WTC11 (cell line): ENCODE results near the gene PRKCZ. TPM values are rescaled to one million over a fixed set of nuclear protein-coding genes. Genes with fewer than 3 reads are reported as not detected.

Source experiments
- ATAC-seq: fragments of 200-7000 bp; cut with Tn5 transposase; 2 replicates; pipeline ENCODE4 v1.10.0; 2021; ENCODE audit warnings: mild to moderate bottlenecking, moderate library complexity
- CTCF ChIA-PET: fragments of 300-600 bp; sonication (Branson Sonifier 250); formaldehyde crosslinking; loops from one replicate; lab custom pipeline; 2021; ENCODE audit warnings: antibody characterized with exemption; lab: Charles Lee
- POLR2A ChIA-PET: fragments of 350-600 bp; sonication (Branson Sonifier 250); formaldehyde crosslinking; loops from one replicate; lab custom pipeline; 2021; ENCODE audit warnings: antibody characterized with exemption; lab: Charles Lee
- DNase-seq: peaks from one replicate; pipeline ENCODE4 v3.0.0; 2021; ENCODE audit warnings: low spot score
- H3K27ac Mint-ChIP-seq: 2 replicates; pipeline ENCODE4 v1.8.0; 2021; ENCODE audit warnings: mixed read lengths
- H3K27me3 Mint-ChIP-seq: 2 replicates; pipeline ENCODE4 v1.8.0; 2021; ENCODE audit warnings: low read depth, mild to moderate bottlenecking, moderate library complexity, mixed read lengths
- H3K36me3 Mint-ChIP-seq: 2 replicates; pipeline ENCODE4 v1.8.0; 2021; ENCODE audit warnings: mixed read lengths
- H3K4me1 Mint-ChIP-seq: 2 replicates; pipeline ENCODE4 v1.8.0; 2022; ENCODE audit warnings: mixed read lengths
- H3K4me3 Mint-ChIP-seq: 2 replicates; pipeline ENCODE4 v1.8.0; 2021; ENCODE audit warnings: mild to moderate bottlenecking, moderate library complexity, mixed read lengths
- H3K9me3 Mint-ChIP-seq: 2 replicates; pipeline ENCODE4 v1.8.0; 2021; ENCODE audit warnings: mixed read lengths
- ARID4B ChIP-seq: sonication (generic); formaldehyde crosslinking; IDR thresholded peaks from 2 replicates; pipeline ENCODE4 v1.8.0; 2023; ENCODE audit warnings: missing genetic modification reagents, mild to moderate bottlenecking, borderline replicate concordance
- CREB1 ChIP-seq: sonication (generic); formaldehyde crosslinking; IDR thresholded peaks from 2 replicates; pipeline ENCODE4 v1.8.0; 2023; ENCODE audit warnings: mild to moderate bottlenecking, missing genetic modification reagents
- E2F4 ChIP-seq: sonication (generic); formaldehyde crosslinking; IDR thresholded peaks from 2 replicates; pipeline ENCODE4 v1.8.1; 2022; ENCODE audit warnings: low read depth, mild to moderate bottlenecking, moderate library complexity, missing genetic modification reagents, borderline replicate concordance
- ETV6 ChIP-seq: sonication (generic); formaldehyde crosslinking; IDR thresholded peaks from 2 replicates; pipeline ENCODE4 v1.8.1; 2022; ENCODE audit warnings: mild to moderate bottlenecking, missing genetic modification reagents
- HMGA2 ChIP-seq: fragments of 250-450 bp; sonication (Bioruptor Pico); IDR thresholded peaks from 2 replicates; pipeline ENCODE4 v1.4.0; 2021; ENCODE audit warnings: mild to moderate bottlenecking, moderate library complexity
- JAZF1 ChIP-seq: fragments of 250-450 bp; sonication (Bioruptor Pico); IDR thresholded peaks from 2 replicates; pipeline ENCODE4 v1.9.0; 2021; ENCODE audit warnings: moderate library complexity, mild to moderate bottlenecking, inconsistent platforms
- MYBL2 ChIP-seq: sonication (generic); formaldehyde crosslinking; IDR thresholded peaks from 2 replicates; pipeline ENCODE4 v1.8.1; 2023; ENCODE audit warnings: mild to moderate bottlenecking, moderate library complexity, missing genetic modification reagents
- OVOL2 ChIP-seq: fragments of 250-450 bp; sonication (Bioruptor Pico); IDR thresholded peaks from 2 replicates; pipeline ENCODE4 v1.9.0; 2021; ENCODE audit warnings: mild to moderate bottlenecking, borderline replicate concordance
- PRDM15 ChIP-seq: sonication (generic); formaldehyde crosslinking; IDR thresholded peaks from 2 replicates; pipeline ENCODE4 v1.8.0; 2022; ENCODE audit warnings: missing genetic modification reagents
- PREB ChIP-seq: sonication (generic); formaldehyde crosslinking; IDR thresholded peaks from 2 replicates; pipeline ENCODE4 v1.8.1; 2022; ENCODE audit warnings: mild to moderate bottlenecking, missing genetic modification reagents, moderate library complexity, borderline replicate concordance
- PRRX2 ChIP-seq: fragments of 250-450 bp; sonication (Bioruptor Pico); IDR thresholded peaks from 2 replicates; pipeline ENCODE4 v1.8.0; 2021; ENCODE audit warnings: mild to moderate bottlenecking
- RORB ChIP-seq: fragments of 250-450 bp; sonication (Bioruptor Pico); IDR thresholded peaks from 2 replicates; pipeline ENCODE4 v1.9.0; 2021; ENCODE audit warnings: mild to moderate bottlenecking
- SOX15 ChIP-seq: fragments of 250-450 bp; sonication (Bioruptor Pico); IDR thresholded peaks from 2 replicates; pipeline ENCODE4 v1.9.0; 2021; ENCODE audit warnings: mild to moderate bottlenecking
- STAT6 ChIP-seq: sonication (generic); formaldehyde crosslinking; conservative IDR thresholded peaks from 2 replicates; pipeline ENCODE4 v1.8.1; 2023; ENCODE audit warnings: mild to moderate bottlenecking, low read depth, missing genetic modification reagents, moderate library complexity
- TCF7 ChIP-seq: sonication (generic); formaldehyde crosslinking; IDR thresholded peaks from 2 replicates; pipeline ENCODE4 v1.8.0; 2022; ENCODE audit warnings: mild to moderate bottlenecking, low read depth, missing genetic modification reagents, moderate library complexity
- TP53 ChIP-seq: sonication (generic); formaldehyde crosslinking; IDR thresholded peaks from 2 replicates; pipeline ENCODE4 v1.8.1; 2023; ENCODE audit warnings: mild to moderate bottlenecking, missing genetic modification reagents
- ZMAT4 ChIP-seq: fragments of 250-450 bp; sonication (Bioruptor Pico); IDR thresholded peaks from 2 replicates; pipeline ENCODE4 v1.9.0; 2021; ENCODE audit warnings: mild to moderate bottlenecking
- ZNF219 ChIP-seq: sonication (generic); formaldehyde crosslinking; IDR thresholded peaks from 2 replicates; pipeline ENCODE4 v1.8.0; 2023; ENCODE audit warnings: missing genetic modification reagents, mild to moderate bottlenecking, borderline replicate concordance
- ZNF512 ChIP-seq: sonication (generic); formaldehyde crosslinking; IDR thresholded peaks from 2 replicates; pipeline ENCODE4 v1.8.1; 2022; ENCODE audit warnings: missing genetic modification reagents, borderline replicate concordance
- total RNA-seq: library from RNA; stranded (reverse); gene quantifications from 3 replicates; pipeline ENCODE4 v1.2.3, GENCODE V29; 2021

The PRKCZ gene
- total RNA-seq, 1 experiment from 2014 or later, result 52.5 TPM

- ChIA-PET CTCF (interaction anchor here (1.2 to 4.5 kb wide), 2 partner anchors 15 to 69 kb away, joined by 4 to 24 read pairs; no protein-coding TSS in a partner anchor), POLR2A (no interaction called here)
- Mint-ChIP-seq H3K27me3 (no peaks in the 10 kb centered on the region), H3K36me3 (no peaks in the 10 kb centered on the region), H3K27ac (no peak overlapping the region), H3K4me1 (no peaks in the 10 kb centered on the region), H3K4me3 (no peak overlapping the region), H3K9me3 (no peaks in the 10 kb centered on the region)
- no peak for ATAC-seq
- TF ChIP-seq TCF7 (CRISPR knock-in tag) (no peak), ETV6 (CRISPR knock-in tag) (no peak), PREB (CRISPR knock-in tag) (no peak), PRDM15 (CRISPR knock-in tag) (no peak), ZNF512 (CRISPR knock-in tag) (no peak), JAZF1 (no peak), CREB1 (CRISPR knock-in tag) (no peak), E2F4 (CRISPR knock-in tag) (no peak), RORB (no peak), PRRX2 (CRISPR knock-in tag) (no peak), ZNF219 (CRISPR knock-in tag) (no peak), OVOL2 (CRISPR knock-in tag) (no peak), HMGA2 (CRISPR knock-in tag) (no peak), TP53 (no peak), ARID4B (CRISPR knock-in tag) (no peak), STAT6 (CRISPR knock-in tag) (no peak), SOX15 (CRISPR knock-in tag) (no peak), ZMAT4 (no peak), MYBL2 (CRISPR knock-in tag) (no peak)
- no peak for DNase-seq
Observed at GRCh38 chr1:2028870-2029560, 21.2 kb upstream of the PRKCZ start.
